HG02885 (cell line): ENCODE measurements around the gene APOC4.

Source experiments
- ATAC-seq: cut with Tn5 transposase; IDR thresholded peaks from one replicate; pipeline ENCODE4 v1.9.1; 2021; ENCODE audit warnings: mild to moderate bottlenecking; ENCODE audit not compliant: unreplicated experiment, poor library complexity

The APOC4 gene

DNA sequence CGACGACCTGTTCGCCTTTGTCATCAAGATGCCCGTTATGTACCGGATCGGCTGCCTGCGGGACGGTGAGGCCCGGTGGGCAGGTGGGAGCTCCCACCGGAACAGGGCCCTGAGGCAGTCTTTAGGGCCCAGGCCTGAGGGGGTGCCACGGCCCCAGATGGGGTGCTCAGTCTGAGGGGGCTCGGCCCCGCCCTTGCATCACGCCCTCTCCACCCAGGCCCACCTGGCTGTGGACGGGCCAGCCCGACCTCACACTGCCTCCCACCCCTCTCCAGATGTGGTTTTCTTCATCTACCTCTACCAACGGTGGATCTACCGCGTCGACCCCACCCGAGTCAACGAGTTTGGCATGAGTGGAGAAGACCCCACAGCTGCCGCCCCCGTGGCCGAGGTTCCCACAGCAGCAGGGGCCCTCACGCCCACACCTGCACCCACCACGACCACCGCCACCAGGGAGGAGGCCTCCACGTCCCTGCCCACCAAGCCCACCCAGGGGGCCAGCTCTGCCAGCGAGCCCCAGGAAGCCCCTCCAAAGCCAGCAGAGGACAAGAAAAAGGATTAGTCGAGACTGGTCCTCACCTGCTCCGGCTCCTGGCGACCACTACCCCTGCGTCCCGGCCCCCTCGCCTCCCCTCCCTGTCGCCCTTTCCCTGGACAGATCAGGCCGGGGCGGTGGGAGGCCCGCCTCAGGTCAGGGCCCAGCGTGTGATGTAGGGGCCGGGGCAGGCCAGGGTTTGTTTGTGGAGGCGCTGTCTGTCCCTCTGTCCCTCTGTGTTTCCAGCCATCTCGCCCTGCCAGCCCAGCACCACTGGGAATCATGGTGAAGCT is 50.5 kb downstream of the APOC4 start:
- ATAC-seq: no peak

DNA sequence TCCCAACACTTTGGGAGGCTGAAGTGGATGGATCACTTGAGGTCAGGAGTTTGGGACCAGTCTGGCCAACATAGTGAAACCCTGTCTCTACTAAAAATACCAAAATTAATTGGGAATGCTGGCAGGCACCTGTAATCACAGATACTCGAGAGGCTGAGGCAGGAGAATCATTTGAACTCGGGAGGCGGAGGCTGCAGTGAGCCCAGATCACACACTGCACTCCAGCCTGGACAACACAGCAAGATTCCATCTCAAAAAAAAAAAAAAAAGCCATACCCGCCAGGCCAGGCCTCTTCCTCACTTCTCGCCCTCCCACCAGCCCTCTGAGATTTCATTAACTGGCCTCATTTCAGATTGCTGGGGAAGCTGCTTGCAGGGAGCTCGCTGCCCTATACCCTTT is 51.5 kb downstream of the APOC4 start:
- no peak for ATAC-seq

DNA sequence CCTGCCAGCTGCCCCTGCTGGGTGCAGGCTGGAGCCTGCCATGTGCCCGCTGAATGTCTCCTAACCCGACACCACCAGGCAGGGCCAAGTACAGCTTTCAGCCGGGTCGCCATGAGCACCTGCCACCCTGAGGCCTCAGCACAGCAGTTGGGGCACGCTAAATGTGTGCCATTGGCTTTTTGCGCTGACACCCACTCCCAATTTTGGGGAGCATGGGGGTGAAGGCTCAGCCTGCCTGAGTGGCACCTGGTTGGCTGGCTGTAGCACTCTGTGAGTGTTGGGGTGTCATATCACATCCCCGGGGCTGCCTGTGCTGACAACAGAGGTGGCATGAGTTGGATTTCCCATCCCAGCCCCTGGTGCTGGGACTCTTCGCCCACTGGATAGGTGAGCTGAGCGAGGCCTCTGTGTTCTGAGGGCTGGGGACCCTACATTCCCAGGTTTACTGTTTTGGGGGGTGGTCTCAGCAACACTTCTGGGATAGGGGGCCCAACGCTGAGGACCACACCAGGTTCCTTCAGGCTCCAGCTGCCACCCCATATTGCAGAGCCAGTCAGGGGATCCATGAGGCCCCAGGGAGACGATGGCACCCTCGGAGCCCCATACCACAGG is 52.0 kb downstream of the APOC4 start:
- ATAC-seq: no peak
